ENCODE results near the gene CP.

The CP gene

DNA sequence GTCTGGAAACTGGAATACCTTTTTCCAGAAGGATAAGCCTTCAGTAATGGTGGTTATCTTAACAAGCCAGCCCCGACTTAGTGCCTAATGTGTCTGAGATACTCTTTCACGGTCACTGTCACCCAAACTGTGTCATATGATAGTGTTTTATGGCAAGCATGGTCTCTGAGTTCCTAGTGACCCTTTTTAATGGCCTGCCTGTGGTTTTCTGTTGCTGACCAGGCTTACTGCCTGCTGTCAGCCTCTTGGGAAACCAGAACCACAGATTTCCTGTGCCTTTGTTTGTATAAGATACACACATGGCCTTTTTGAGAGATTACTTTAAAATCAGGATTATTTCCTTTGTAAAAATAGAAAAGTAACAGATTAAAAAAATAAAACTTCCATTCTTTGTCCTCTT, 69.8 kb downstream of the CP start:
- TF ChIP-seq EGR1 (IDR thresholded peaks at IDR 0.05) (no peak), TAF1 (IDR thresholded peaks at IDR 0.05; ENCODE audit: low read depth) (no peak), FOXM1 (IDR thresholded peaks at IDR 0.05; ENCODE audit: borderline replicate concordance, low read depth) (no peak), YY1 (IDR thresholded peaks at IDR 0.05; ENCODE audit: low read depth) (no peak), NFIC (IDR thresholded peaks at IDR 0.05) (no peak), CEBPB (IDR thresholded peaks at IDR 0.05) (no peak), EP300 (IDR thresholded peaks at IDR 0.05; ENCODE audit: borderline replicate concordance) (no peak), ZBTB7A (IDR thresholded peaks at IDR 0.05; ENCODE audit: low read depth) (no peak), CREB1 (IDR thresholded peaks at IDR 0.05; ENCODE audit: low read depth) (no peak), RAD21 (IDR thresholded peaks at IDR 0.05; ENCODE audit: low read depth) (no peak)
- TF ChIP-seq, protein P1, sequence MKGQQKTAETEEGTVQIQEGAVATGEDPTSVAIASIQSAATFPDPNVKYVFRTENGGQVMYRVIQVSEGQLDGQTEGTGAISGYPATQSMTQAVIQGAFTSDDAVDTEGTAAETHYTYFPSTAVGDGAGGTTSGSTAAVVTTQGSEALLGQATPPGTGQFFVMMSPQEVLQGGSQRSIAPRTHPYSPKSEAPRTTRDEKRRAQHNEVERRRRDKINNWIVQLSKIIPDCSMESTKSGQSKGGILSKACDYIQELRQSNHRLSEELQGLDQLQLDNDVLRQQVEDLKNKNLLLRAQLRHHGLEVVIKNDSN (IDR thresholded peaks at IDR 0.05), result no peak

DNA sequence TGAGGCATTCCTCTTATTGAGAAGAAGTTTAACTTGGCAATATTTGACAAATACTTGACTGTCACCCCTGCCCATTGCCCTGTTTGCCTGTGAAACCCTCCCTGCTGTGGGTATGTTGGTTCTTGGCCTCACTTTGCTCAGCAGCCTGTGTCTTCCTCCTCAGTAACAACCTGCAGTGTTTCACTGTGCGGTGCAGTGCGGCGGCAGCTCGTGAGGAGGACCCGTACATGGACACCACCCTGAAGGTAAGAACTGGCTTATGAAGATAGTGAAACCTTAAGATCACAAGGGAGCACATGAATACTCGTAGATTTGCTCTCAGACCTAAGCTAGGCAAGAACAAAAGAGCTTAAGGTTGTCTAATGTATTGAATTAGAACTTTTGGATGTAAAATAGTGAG, 71.2 kb downstream of the CP start:
- TF ChIP-seq YY1 (IDR thresholded peaks at IDR 0.05; ENCODE audit: low read depth), result no peak
- TF ChIP-seq EGR1 (IDR thresholded peaks at IDR 0.05), result no peak
- TF ChIP-seq FOXM1 (IDR thresholded peaks at IDR 0.05; ENCODE audit: borderline replicate concordance, low read depth), result no peak
- TF ChIP-seq, protein P1 (IDR thresholded peaks at IDR 0.05), result no peak
- no peak for TF ChIP-seq TEAD4 (IDR thresholded peaks at IDR 0.05)
- no peak for TF ChIP-seq CEBPB (IDR thresholded peaks at IDR 0.05)
- no peak for TF ChIP-seq CREB1 (IDR thresholded peaks at IDR 0.05; ENCODE audit: low read depth)

DNA sequence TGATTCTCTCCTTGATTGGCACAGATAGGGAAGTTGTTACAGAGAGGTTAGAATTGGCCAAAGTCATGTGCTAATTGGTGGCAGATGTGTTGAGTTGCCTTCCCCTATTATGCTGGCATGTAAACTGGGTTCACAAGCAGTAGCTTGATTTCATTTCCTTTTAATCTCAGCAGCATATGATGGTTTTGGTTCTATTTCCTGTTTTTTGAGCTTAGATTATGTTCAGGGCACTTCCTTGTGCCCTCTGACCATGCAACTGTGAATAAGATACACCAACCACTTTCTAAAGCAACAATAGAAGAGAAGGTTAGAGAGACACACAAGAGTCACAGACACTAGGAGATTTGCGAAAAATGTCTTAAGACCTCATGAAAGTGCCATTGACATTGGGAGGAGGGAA, 75.7 kb downstream of the CP start:
- TF ChIP-seq TEAD4 (IDR thresholded peaks at IDR 0.05), result no peak
- TF ChIP-seq EP300 (IDR thresholded peaks at IDR 0.05; ENCODE audit: borderline replicate concordance), result no peak
- no peak for TF ChIP-seq ZBTB7A (IDR thresholded peaks at IDR 0.05; ENCODE audit: low read depth)
- no peak for TF ChIP-seq RAD21 (IDR thresholded peaks at IDR 0.05; ENCODE audit: low read depth)
- no peak for TF ChIP-seq FOXM1 (IDR thresholded peaks at IDR 0.05; ENCODE audit: borderline replicate concordance, low read depth)
- no peak for TF ChIP-seq CEBPB (IDR thresholded peaks at IDR 0.05)
- TF ChIP-seq NFIC (IDR thresholded peaks at IDR 0.05), result no peak
- TF ChIP-seq CREB1 (IDR thresholded peaks at IDR 0.05; ENCODE audit: low read depth), result no peak
- TF ChIP-seq, protein P1 (IDR thresholded peaks at IDR 0.05), result no peak
- TF ChIP-seq EGR1 (IDR thresholded peaks at IDR 0.05), result no peak

DNA sequence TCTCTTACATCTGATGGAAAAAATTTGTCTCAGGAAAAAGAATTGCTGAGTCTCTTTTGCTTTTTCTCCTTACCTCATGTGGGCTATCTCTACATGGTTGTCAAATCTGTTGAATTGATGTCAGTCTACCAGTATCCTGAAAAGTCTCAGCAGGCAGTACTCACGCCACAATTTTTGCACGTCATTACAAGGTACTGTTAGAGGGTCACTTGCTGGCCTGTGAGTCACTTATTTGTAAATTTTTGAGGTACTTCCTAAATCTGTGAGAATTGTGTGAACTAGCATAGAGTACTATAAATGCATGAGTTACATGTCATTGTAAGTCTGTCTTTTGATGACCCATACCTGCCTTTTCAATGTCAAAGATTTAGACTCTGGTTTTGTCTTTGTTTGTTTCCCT, 76.3 kb downstream of the CP start:
- TF ChIP-seq NFIC (IDR thresholded peaks at IDR 0.05) (no peak), TEAD4 (IDR thresholded peaks at IDR 0.05) (no peak), EGR1 (IDR thresholded peaks at IDR 0.05) (no peak), YY1 (IDR thresholded peaks at IDR 0.05; ENCODE audit: low read depth) (no peak), RAD21 (IDR thresholded peaks at IDR 0.05; ENCODE audit: low read depth) (no peak)

DNA sequence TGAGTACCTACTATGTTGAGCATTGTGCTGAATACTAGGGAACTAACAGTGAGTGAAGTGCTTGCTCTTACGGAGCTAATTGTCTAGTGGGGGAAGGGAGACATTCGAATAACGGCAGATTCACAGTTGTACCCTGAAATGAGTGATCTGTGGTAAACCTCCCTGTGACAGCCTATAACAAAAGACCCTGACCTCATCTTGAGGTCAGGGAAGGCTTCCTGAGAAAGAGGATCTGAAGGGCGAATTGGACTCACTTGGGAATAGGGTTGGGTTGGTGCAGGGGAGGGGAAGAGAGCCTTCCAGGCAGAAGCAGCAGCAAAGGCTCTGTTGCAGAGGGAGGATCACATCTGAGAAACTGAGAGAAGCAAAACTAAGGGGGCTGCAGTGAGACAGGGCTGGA, 78.9 kb downstream of the CP start:
- no peak for TF ChIP-seq CREB1 (IDR thresholded peaks at IDR 0.05; ENCODE audit: low read depth)

DNA sequence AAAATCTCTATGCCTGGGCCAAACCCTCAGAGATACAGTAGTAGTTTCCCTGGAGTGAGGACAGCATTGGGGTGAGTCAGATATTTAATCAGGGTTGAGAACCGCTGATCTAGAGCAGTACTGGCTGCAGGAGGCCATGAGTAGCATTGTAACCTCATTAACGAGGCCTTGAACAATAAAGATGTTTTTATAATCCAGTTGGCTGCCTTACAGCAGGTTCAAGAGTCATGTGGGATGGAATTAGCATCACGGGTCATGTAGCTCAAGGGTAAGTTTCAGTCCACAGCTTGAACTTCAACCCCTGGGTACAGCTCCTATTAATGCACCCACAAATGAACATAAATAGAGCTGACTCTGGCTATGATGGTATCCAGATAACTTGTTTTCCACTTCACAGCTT, 87.1 kb downstream of the CP start:
- TF ChIP-seq CREB1 (IDR thresholded peaks at IDR 0.05; ENCODE audit: low read depth) (no peak), CEBPB (IDR thresholded peaks at IDR 0.05) (no peak), FOXM1 (IDR thresholded peaks at IDR 0.05; ENCODE audit: borderline replicate concordance, low read depth) (no peak), TAF1 (IDR thresholded peaks at IDR 0.05; ENCODE audit: low read depth) (no peak)
- TF ChIP-seq, protein P1 (IDR thresholded peaks at IDR 0.05), result no peak

DNA sequence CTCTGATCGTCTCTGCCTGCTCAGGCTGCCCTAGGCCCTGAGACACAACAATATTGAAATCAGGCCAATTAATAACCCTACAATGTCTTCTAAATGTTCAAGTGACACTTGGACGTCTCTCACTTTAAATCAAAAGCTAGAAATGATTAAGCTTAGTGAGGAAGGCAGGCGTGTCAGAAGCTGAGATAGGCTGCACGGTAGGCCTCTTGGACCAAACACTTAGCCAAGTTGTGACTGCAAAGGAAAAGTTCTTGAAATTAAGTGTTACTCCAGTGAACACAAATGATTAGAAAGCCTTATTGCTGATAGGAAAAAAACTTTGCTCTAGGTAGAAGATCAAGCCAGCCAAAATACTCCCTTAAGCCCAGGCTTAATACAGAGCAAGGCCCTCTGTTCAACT, 90.0 kb downstream of the CP start:
- TF ChIP-seq TAF1 (IDR thresholded peaks at IDR 0.05; ENCODE audit: low read depth), result no peak
- TF ChIP-seq CREB1 (IDR thresholded peaks at IDR 0.05; ENCODE audit: low read depth), result no peak
- TF ChIP-seq RAD21 (IDR thresholded peaks at IDR 0.05; ENCODE audit: low read depth), result no peak
- TF ChIP-seq, protein P1 (IDR thresholded peaks at IDR 0.05), result no peak
- TF ChIP-seq NFIC (IDR thresholded peaks at IDR 0.05), result no peak
- no peak for TF ChIP-seq EGR1 (IDR thresholded peaks at IDR 0.05)
- TF ChIP-seq FOXM1 (IDR thresholded peaks at IDR 0.05; ENCODE audit: borderline replicate concordance, low read depth), result no peak
- TF ChIP-seq, protein P2, sequence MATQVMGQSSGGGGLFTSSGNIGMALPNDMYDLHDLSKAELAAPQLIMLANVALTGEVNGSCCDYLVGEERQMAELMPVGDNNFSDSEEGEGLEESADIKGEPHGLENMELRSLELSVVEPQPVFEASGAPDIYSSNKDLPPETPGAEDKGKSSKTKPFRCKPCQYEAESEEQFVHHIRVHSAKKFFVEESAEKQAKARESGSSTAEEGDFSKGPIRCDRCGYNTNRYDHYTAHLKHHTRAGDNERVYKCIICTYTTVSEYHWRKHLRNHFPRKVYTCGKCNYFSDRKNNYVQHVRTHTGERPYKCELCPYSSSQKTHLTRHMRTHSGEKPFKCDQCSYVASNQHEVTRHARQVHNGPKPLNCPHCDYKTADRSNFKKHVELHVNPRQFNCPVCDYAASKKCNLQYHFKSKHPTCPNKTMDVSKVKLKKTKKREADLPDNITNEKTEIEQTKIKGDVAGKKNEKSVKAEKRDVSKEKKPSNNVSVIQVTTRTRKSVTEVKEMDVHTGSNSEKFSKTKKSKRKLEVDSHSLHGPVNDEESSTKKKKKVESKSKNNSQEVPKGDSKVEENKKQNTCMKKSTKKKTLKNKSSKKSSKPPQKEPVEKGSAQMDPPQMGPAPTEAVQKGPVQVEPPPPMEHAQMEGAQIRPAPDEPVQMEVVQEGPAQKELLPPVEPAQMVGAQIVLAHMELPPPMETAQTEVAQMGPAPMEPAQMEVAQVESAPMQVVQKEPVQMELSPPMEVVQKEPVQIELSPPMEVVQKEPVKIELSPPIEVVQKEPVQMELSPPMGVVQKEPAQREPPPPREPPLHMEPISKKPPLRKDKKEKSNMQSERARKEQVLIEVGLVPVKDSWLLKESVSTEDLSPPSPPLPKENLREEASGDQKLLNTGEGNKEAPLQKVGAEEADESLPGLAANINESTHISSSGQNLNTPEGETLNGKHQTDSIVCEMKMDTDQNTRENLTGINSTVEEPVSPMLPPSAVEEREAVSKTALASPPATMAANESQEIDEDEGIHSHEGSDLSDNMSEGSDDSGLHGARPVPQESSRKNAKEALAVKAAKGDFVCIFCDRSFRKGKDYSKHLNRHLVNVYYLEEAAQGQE (IDR thresholded peaks at IDR 0.05; ENCODE audit: low read depth), result no peak
- TF ChIP-seq TEAD4 (IDR thresholded peaks at IDR 0.05), result no peak
- TF ChIP-seq, protein P3, sequence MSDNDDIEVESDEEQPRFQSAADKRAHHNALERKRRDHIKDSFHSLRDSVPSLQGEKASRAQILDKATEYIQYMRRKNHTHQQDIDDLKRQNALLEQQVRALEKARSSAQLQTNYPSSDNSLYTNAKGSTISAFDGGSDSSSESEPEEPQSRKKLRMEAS (IDR thresholded peaks at IDR 0.05), result no peak
- no peak for TF ChIP-seq ZBTB7A (IDR thresholded peaks at IDR 0.05; ENCODE audit: low read depth)
- no peak for TF ChIP-seq YY1 (IDR thresholded peaks at IDR 0.05; ENCODE audit: low read depth)
- TF ChIP-seq EP300 (IDR thresholded peaks at IDR 0.05; ENCODE audit: borderline replicate concordance), result no peak
- TF ChIP-seq CEBPB (IDR thresholded peaks at IDR 0.05), result no peak
- TF ChIP-seq TCF12 (IDR thresholded peaks at IDR 0.05; ENCODE audit: low read depth), result no peak

Measured in Ishikawa (cell line).